ENCODE measurements around the gene KCNH8. TPM values are rescaled to one million over a fixed set of nuclear protein-coding genes. Genes with fewer than 3 reads are reported as not detected.

The KCNH8 gene
- total RNA-seq, 1 donor from 2014 or later = 1.5 TPM

- ChIA-PET CTCF (no interaction called here), POLR2A (no interaction called here)
- no peak for TF ChIP-seq CTCF (IDR thresholded peaks at IDR 0.05)
- no peaks in the 10 kb centered on the region for H3K36me3 Mint-ChIP-seq (ENCODE audit: low read depth)
- H3K27ac Mint-ChIP-seq = no peak overlapping the region
- DNase-seq (no peak), ATAC-seq (ENCODE audit: low read depth) (no peak)
- no peak overlapping the region for H3K4me3 Mint-ChIP-seq
- H3K9me3 Mint-ChIP-seq = no peaks in the 10 kb centered on the region
- H3K4me1 Mint-ChIP-seq = no peaks in the 10 kb centered on the region
- no peaks in the 10 kb centered on the region for H3K27me3 Mint-ChIP-seq
- intact Hi-C loops (cut with micrococcal nuclease) = no loop called here
These were observed 50.8 kb downstream of the KCNH8 start for GRCh38 chr3:19199131-19199530.

- Mint-ChIP-seq H3K27ac (no peak overlapping the region), H3K9me3 (no peaks in the 10 kb centered on the region), H3K36me3 (ENCODE audit: low read depth) (no peaks in the 10 kb centered on the region), H3K4me1 (no peaks in the 10 kb centered on the region), H3K27me3 (no peaks in the 10 kb centered on the region), H3K4me3 (no peak overlapping the region)
- intact Hi-C loops (cut with micrococcal nuclease) = no loop called here
- no peak for DNase-seq
- ChIA-PET POLR2A (no interaction called here), CTCF (no interaction called here)
- TF ChIP-seq CTCF (IDR thresholded peaks at IDR 0.05) = no peak
- ATAC-seq (ENCODE audit: low read depth) = no peak
These were observed 54.0 kb downstream of the KCNH8 start for GRCh38 chr3:19202303-19202702.

- H3K4me1 Mint-ChIP-seq = no peaks in the 10 kb centered on the region
These were observed 54.4 kb downstream of the KCNH8 start for GRCh38 chr3:19202754-19203153.

GRCh38 chr3:19206540-19206939, 58.2 kb downstream of the KCNH8 start:
- Mint-ChIP-seq H3K9me3 (no peaks in the 10 kb centered on the region), H3K27me3 (no peaks in the 10 kb centered on the region), H3K4me3 (no peak overlapping the region), H3K27ac (no peak overlapping the region), H3K4me1 (no peaks in the 10 kb centered on the region), H3K36me3 (ENCODE audit: low read depth) (no peaks in the 10 kb centered on the region)
- POLR2A ChIA-PET = no interaction called here
- TF ChIP-seq CTCF (IDR thresholded peaks at IDR 0.05) = no peak
- CTCF ChIA-PET = no interaction called here
- DNase-seq (no peak), ATAC-seq (ENCODE audit: low read depth) (no peak)
- intact Hi-C loops (cut with micrococcal nuclease) = no loop called here

More at GRCh38 chr3:19202754-19203153, 54.4 kb downstream of the KCNH8 start:
- Mint-ChIP-seq H3K36me3 (ENCODE audit: low read depth) (no peaks in the 10 kb centered on the region), H3K9me3 (no peaks in the 10 kb centered on the region), H3K4me3 (no peak overlapping the region), H3K27me3 (no peaks in the 10 kb centered on the region), H3K27ac (no peak overlapping the region)
- no peak for DNase-seq
- intact Hi-C loops (cut with micrococcal nuclease) = no loop called here
- ChIA-PET CTCF (no interaction called here), POLR2A (no interaction called here)
- no peak for ATAC-seq (ENCODE audit: low read depth)
- TF ChIP-seq CTCF (IDR thresholded peaks at IDR 0.05) = no peak

GRCh38 chr3:19213603-19214220, 65.4 kb downstream of the KCNH8 start:
- DNase-seq (no peak), ATAC-seq (ENCODE audit: low read depth) (peak; percentile 74)
- POLR2A ChIA-PET = no interaction called here
- Mint-ChIP-seq H3K9me3 (no peaks in the 10 kb centered on the region), H3K4me3 (no peak overlapping the region), H3K27me3 (no peaks in the 10 kb centered on the region), H3K4me1 (peaks cover 4% of the 10 kb centered on the region), H3K36me3 (ENCODE audit: low read depth) (no peaks in the 10 kb centered on the region), H3K27ac (no peak overlapping the region)
- intact Hi-C loops (cut with micrococcal nuclease) = loop anchor here (1.0 to 10.0 kb wide), 6 partner anchors 66 to 821 kb away; partner anchors contain the start of gene KCNH8
- TF ChIP-seq CTCF (IDR thresholded peaks at IDR 0.05) = no peak
- CTCF ChIA-PET = interaction anchor here (0.6 to 5.0 kb wide), 10 partner anchors 9 to 653 kb away, joined by 3 to 39 read pairs (median 3); no protein-coding TSS in a partner anchor

All from activated B cell treated with CpG ODN at 0.5 μM for 24 hours (primary cell).